Naive thymus-derived CD8-positive, alpha-beta T cell (primary cell): ENCODE data around the gene CPZ. TPM values are rescaled to one million over a fixed set of nuclear protein-coding genes. Genes with fewer than 3 reads are reported as not detected.

Experiments used
- ATAC-seq, 2 donors: fragments of 150-1000 bp; cut with Tn5 transposase in 1 of 2; sonication (Bioruptor Pico), chemical (Tn5 transposase) in 1 of 2; 1 replicate in 1 of 2; 2 replicates in 1 of 2; pipeline ENCODE4 v1.10.0; 2021; ENCODE audit warnings: mild to moderate bottlenecking in 2 of 2, moderate library complexity in 2 of 2
- POLR2A ChIA-PET: fragments of 350-600 bp; sonication (Branson Sonifier 250); formaldehyde crosslinking; loops from one replicate; lab custom pipeline; 2021; ENCODE audit warnings: antibody characterized with exemption; lab: Charles Lee
- DNase-seq, 10 donors: peaks; one replicate each; pipeline versions ENCODE4 v3.0.0 to v3.0.0-alpha.2; 2020 to 2022
- H3K27ac Mint-ChIP-seq, 10 donors: one replicate each; pipeline ENCODE4 v1.8.0; 2020 to 2022; ENCODE audit warnings: mild to moderate bottlenecking in 10 of 10, mixed read lengths in 10 of 10, moderate library complexity in 4 of 10, inconsistent platforms in 1 of 10
- H3K27me3 Mint-ChIP-seq, 5 donors: one replicate each; pipeline ENCODE4 v1.8.0; 2021 to 2022; ENCODE audit warnings: mixed read lengths in 5 of 5
- H3K36me3 Mint-ChIP-seq, 3 donors: one replicate each; pipeline ENCODE4 v1.8.0; 2020 to 2022; ENCODE audit warnings: mixed read lengths in 3 of 3, mild to moderate bottlenecking in 2 of 3, inconsistent platforms in 1 of 3
- H3K4me1 Mint-ChIP-seq, 4 donors: one replicate each; pipeline ENCODE4 v1.8.0; 2021 to 2022; ENCODE audit warnings: mixed read lengths in 4 of 4
- H3K4me3 Mint-ChIP-seq, 10 donors: one replicate each; pipeline ENCODE4 v1.8.0; 2020 to 2022; ENCODE audit warnings: mild to moderate bottlenecking in 10 of 10, mixed read lengths in 10 of 10, moderate library complexity in 6 of 10, inconsistent platforms in 1 of 10
- H3K9me3 Mint-ChIP-seq, 9 donors: one replicate each; pipeline ENCODE4 v1.8.0; 2020 to 2022; ENCODE audit warnings: mixed read lengths in 9 of 9, mild to moderate bottlenecking in 3 of 9, inconsistent platforms in 1 of 9, moderate library complexity in 1 of 9
- polyA plus RNA-seq, 3 donors: library from polyadenylated mRNA; unstranded; fragments of 300-500 nt; fragmentation: Illumina TruSeq; gene quantifications; one replicate each; pipeline ENCODE4 v1.2.3, GENCODE V29; 2021
- total RNA-seq, 8 experiments: library from RNA in 2 of 8; stranded (reverse) in 2 of 8; gene quantifications; one replicate each; pipeline ENCODE4 v1.2.3 and lab custom pipeline; 2021 to 2026

CPZ gene
- total and polyA plus RNA-seq, 5 experiments from 2014 or later = not detected

GRCh38 chr4:8550691-8551090 is 41.9 kb upstream of the CPZ start:
- no peak overlapping the region for H3K27ac Mint-ChIP-seq
- no peak for ATAC-seq
- no peaks in the 10 kb centered on the region for H3K4me1 Mint-ChIP-seq
- DNase-seq = peak in 1 of 10 donors; percentile 22
- peaks cover 0 to 14% (median 2%) of the 10 kb centered on the region in 5 donors for H3K27me3 Mint-ChIP-seq
- peaks cover 0 to 2% (median 0%) of the 10 kb centered on the region in 9 donors for H3K9me3 Mint-ChIP-seq
- H3K4me3 Mint-ChIP-seq = no peak overlapping the region
- H3K36me3 Mint-ChIP-seq = no peaks in the 10 kb centered on the region
- POLR2A ChIA-PET = no interaction called here

- H3K4me1 Mint-ChIP-seq = no peaks in the 10 kb centered on the region
- ATAC-seq (no peak), DNase-seq (peak in 1 of 10 donors; percentile 9)
- H3K4me3 Mint-ChIP-seq = no peak overlapping the region
- POLR2A ChIA-PET = no interaction called here
- no peaks in the 10 kb centered on the region for H3K36me3 Mint-ChIP-seq
- H3K27ac Mint-ChIP-seq = no peak overlapping the region
- H3K9me3 Mint-ChIP-seq = peaks cover 0 to 2% (median 0%) of the 10 kb centered on the region in 9 donors
- peaks cover 0 to 10% (median 0%) of the 10 kb centered on the region in 5 donors for H3K27me3 Mint-ChIP-seq
These were observed 40.5 kb upstream of the CPZ start for GRCh38 chr4:8552024-8552423.

- H3K4me1 Mint-ChIP-seq = no peaks in the 10 kb centered on the region
- POLR2A ChIA-PET = no interaction called here
- H3K9me3 Mint-ChIP-seq = peaks cover 0 to 2% (median 0%) of the 10 kb centered on the region in 9 donors
- peak in 1 of 10 donors; percentile 26 for DNase-seq
- no peak overlapping the region for H3K4me3 Mint-ChIP-seq
- H3K36me3 Mint-ChIP-seq = no peaks in the 10 kb centered on the region
- H3K27ac Mint-ChIP-seq = no peak overlapping the region
- H3K27me3 Mint-ChIP-seq = peaks cover 0 to 5% (median 0%) of the 10 kb centered on the region in 5 donors
- no peak for ATAC-seq
These were observed 39.9 kb upstream of the CPZ start for GRCh38 chr4:8552581-8553205.

- peaks cover 0 to 2% (median 0%) of the 10 kb centered on the region in 9 donors for H3K9me3 Mint-ChIP-seq
- POLR2A ChIA-PET = no interaction called here
- no peaks in the 10 kb centered on the region for H3K36me3 Mint-ChIP-seq
These were observed 39.3 kb upstream of the CPZ start for GRCh38 chr4:8553216-8553615.

GRCh38 chr4:8553991-8554405 is 38.6 kb upstream of the CPZ start:
- Mint-ChIP-seq H3K4me3 (no peak overlapping the region), H3K4me1 (no peaks in the 10 kb centered on the region), H3K36me3 (no peaks in the 10 kb centered on the region), H3K9me3 (peaks cover 0 to 2% (median 0%) of the 10 kb centered on the region in 9 donors), H3K27me3 (peaks cover 0 to 8% (median 0%) of the 10 kb centered on the region in 5 donors), H3K27ac (no peak overlapping the region)
- ATAC-seq (no peak), DNase-seq (peak in 1 of 10 donors; percentile 7)
- POLR2A ChIA-PET = no interaction called here

More at GRCh38 chr4:8553216-8553615, 39.3 kb upstream of the CPZ start:
- peak in 1 of 10 donors; percentile 22 for DNase-seq
- no peaks in the 10 kb centered on the region for H3K4me1 Mint-ChIP-seq
- H3K4me3 Mint-ChIP-seq = no peak overlapping the region
- H3K27me3 Mint-ChIP-seq = peaks cover 0 to 5% (median 0%) of the 10 kb centered on the region in 5 donors
- ATAC-seq = no peak
- H3K27ac Mint-ChIP-seq = no peak overlapping the region

- ATAC-seq (no peak), DNase-seq (peak in 1 of 10 donors; percentile 60)
- Mint-ChIP-seq H3K27ac (no peak overlapping the region), H3K9me3 (peaks cover 0 to 2% (median 0%) of the 10 kb centered on the region in 9 donors), H3K4me3 (no peak overlapping the region), H3K36me3 (no peaks in the 10 kb centered on the region), H3K4me1 (no peaks in the 10 kb centered on the region), H3K27me3 (peaks cover 0 to 8% (median under 1%) of the 10 kb centered on the region in 5 donors)
- POLR2A ChIA-PET = no interaction called here
These were observed 37.9 kb upstream of the CPZ start for GRCh38 chr4:8554555-8555100.

- Mint-ChIP-seq H3K27me3 (peaks cover 0 to 8% (median 3%) of the 10 kb centered on the region in 5 donors), H3K27ac (no peak overlapping the region), H3K4me3 (no peak overlapping the region), H3K36me3 (no peaks in the 10 kb centered on the region), H3K4me1 (no peaks in the 10 kb centered on the region), H3K9me3 (peaks cover 0 to 2% (median 0%) of the 10 kb centered on the region in 9 donors)
- POLR2A ChIA-PET = no interaction called here
- DNase-seq (no peak), ATAC-seq (no peak)
These were observed 36.8 kb upstream of the CPZ start for GRCh38 chr4:8555716-8556115.

- H3K4me3 Mint-ChIP-seq = no peak overlapping the region
- no peaks in the 10 kb centered on the region for H3K36me3 Mint-ChIP-seq
- POLR2A ChIA-PET = no interaction called here
- H3K9me3 Mint-ChIP-seq = peaks cover 0 to 2% (median 0%) of the 10 kb centered on the region in 9 donors
- no peak overlapping the region for H3K27ac Mint-ChIP-seq
- H3K4me1 Mint-ChIP-seq = no peaks in the 10 kb centered on the region
- ATAC-seq (no peak), DNase-seq (peak in 1 of 10 donors; percentile 38)
- peaks cover 0 to 9% (median 3%) of the 10 kb centered on the region in 5 donors for H3K27me3 Mint-ChIP-seq
These were observed 36.0 kb upstream of the CPZ start for GRCh38 chr4:8556341-8557150.

GRCh38 chr4:8557151-8558076 is 35.2 kb upstream of the CPZ start:
- POLR2A ChIA-PET = no interaction called here
- Mint-ChIP-seq H3K27me3 (peaks cover 0 to 12% (median 3%) of the 10 kb centered on the region in 5 donors), H3K4me1 (no peaks in the 10 kb centered on the region), H3K9me3 (peaks cover 0 to 2% (median 0%) of the 10 kb centered on the region in 9 donors), H3K27ac (no peak overlapping the region), H3K4me3 (no peak overlapping the region), H3K36me3 (no peaks in the 10 kb centered on the region)
- no peak for ATAC-seq
- peak in 1 of 10 donors; percentile 48 for DNase-seq

- Mint-ChIP-seq H3K4me3 (no peak overlapping the region), H3K4me1 (no peaks in the 10 kb centered on the region), H3K27me3 (peaks cover 0 to 10% (median 1%) of the 10 kb centered on the region in 5 donors), H3K36me3 (no peaks in the 10 kb centered on the region), H3K9me3 (peaks cover 0 to 2% (median 0%) of the 10 kb centered on the region in 9 donors), H3K27ac (no peak overlapping the region)
- ATAC-seq = no peak
- peak in 1 of 10 donors; percentile 21 for DNase-seq
- POLR2A ChIA-PET = no interaction called here
These were observed 34.2 kb upstream of the CPZ start for GRCh38 chr4:8558080-8558960.

GRCh38 chr4:8559011-8559410 is 33.6 kb upstream of the CPZ start:
- Mint-ChIP-seq H3K9me3 (peaks cover 0 to 2% (median 0%) of the 10 kb centered on the region in 9 donors), H3K27me3 (peaks cover 0 to 10% (median 1%) of the 10 kb centered on the region in 5 donors), H3K4me1 (no peaks in the 10 kb centered on the region), H3K27ac (no peak overlapping the region), H3K4me3 (no peak overlapping the region), H3K36me3 (no peaks in the 10 kb centered on the region)
- POLR2A ChIA-PET = no interaction called here
- DNase-seq (peak in 1 of 10 donors; percentile 34), ATAC-seq (no peak)
